ENCODE data around the gene PCGF6. TPM values are rescaled to one million over a fixed set of nuclear protein-coding genes. Genes with fewer than 3 reads are reported as not detected.
A peak's percentile ranks its signal among the peaks of the same experiment; 100 is the strongest.

PCGF6 gene
- total RNA-seq, 3 donors from 2014 or later (not counting 1 experiment from before 2014, with no cell fraction given): 5.1 to 8.1 (median 7.1) TPM

DNA sequence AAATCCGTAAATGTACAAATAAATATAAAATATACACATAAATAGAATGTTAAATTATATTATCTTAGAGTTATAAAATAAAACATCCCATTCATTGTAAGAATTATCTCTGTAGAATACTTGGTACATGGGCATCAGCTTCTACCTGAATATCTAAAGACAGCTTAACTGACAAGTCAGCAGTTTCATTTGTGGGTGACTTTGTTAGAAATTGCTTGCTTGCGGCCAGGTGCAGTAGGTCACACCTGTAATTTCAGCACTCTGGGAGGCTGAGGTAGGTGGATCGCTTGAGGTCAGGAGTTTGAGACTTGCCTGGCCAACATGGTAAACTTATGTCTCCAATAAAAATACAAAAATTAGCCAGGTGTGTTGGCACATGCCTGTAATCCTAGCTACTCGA lies 14.6 kb downstream of the PCGF6 start:
- TF ChIP-seq, protein P1, sequence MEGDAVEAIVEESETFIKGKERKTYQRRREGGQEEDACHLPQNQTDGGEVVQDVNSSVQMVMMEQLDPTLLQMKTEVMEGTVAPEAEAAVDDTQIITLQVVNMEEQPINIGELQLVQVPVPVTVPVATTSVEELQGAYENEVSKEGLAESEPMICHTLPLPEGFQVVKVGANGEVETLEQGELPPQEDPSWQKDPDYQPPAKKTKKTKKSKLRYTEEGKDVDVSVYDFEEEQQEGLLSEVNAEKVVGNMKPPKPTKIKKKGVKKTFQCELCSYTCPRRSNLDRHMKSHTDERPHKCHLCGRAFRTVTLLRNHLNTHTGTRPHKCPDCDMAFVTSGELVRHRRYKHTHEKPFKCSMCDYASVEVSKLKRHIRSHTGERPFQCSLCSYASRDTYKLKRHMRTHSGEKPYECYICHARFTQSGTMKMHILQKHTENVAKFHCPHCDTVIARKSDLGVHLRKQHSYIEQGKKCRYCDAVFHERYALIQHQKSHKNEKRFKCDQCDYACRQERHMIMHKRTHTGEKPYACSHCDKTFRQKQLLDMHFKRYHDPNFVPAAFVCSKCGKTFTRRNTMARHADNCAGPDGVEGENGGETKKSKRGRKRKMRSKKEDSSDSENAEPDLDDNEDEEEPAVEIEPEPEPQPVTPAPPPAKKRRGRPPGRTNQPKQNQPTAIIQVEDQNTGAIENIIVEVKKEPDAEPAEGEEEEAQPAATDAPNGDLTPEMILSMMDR (IDR thresholded peaks at IDR 0.05): no peak
- H3K36me3 ChIP-seq (ENCODE audit: control insufficient read depth, insufficient read depth, low read length): peaks cover 24% of the 10 kb centered on the region
- no peaks in the 10 kb centered on the region for H3K27me3 Mint-ChIP-seq (ENCODE audit: low read depth in 2 of 2)
- H3K27ac ChIP-seq (ENCODE audit: low read length): no peak overlapping the region
- no peak overlapping the region for H3K4me3 Mint-ChIP-seq
- H3K4me3 ChIP-seq (ENCODE audit: low read length): no peak overlapping the region
- intact Hi-C loops (cut with micrococcal nuclease): no loop called here
- no peaks in the 10 kb centered on the region for H3K27me3 ChIP-seq (ENCODE audit: control insufficient read depth, insufficient read depth, low read length)
- no peaks in the 10 kb centered on the region for H3K9me3 ChIP-seq (ENCODE audit: control insufficient read depth, insufficient read depth, low read length)
- ATAC-seq: no peak
- no peaks in the 10 kb centered on the region for H3K4me1 Mint-ChIP-seq
- H3K9me3 Mint-ChIP-seq: no peaks in the 10 kb centered on the region
- H3K4me1 ChIP-seq (ENCODE audit: control insufficient read depth, insufficient read depth, low read length): no peaks in the 10 kb centered on the region
- no peak for DNase-seq
- H3K27ac Mint-ChIP-seq: no peak overlapping the region
- H3K36me3 Mint-ChIP-seq: no peaks in the 10 kb centered on the region
- WGBS (ENCODE audit: insufficient coverage): 94% methylated on average over 2 of the region's 4 CpGs

DNA sequence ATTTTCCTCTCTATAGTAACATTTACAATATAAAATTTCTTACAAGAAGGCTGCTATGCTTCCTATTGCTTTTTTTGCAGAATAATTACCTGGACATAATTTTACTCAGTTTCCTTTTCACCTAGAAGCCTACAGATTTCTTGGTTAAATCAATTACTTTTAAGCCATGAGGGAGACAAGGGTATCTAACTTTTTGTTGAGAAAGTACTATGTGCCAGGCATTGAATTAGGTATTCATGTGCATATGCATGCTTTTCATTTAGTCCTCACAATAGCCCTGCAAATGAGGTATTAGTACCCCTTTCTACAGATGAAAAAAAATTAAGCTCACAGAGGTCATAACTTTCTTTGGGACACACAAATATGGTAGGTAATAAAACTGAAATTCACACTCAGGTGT lies 16.4 kb downstream of the PCGF6 start:
- no peaks in the 10 kb centered on the region for H3K9me3 Mint-ChIP-seq

DNA sequence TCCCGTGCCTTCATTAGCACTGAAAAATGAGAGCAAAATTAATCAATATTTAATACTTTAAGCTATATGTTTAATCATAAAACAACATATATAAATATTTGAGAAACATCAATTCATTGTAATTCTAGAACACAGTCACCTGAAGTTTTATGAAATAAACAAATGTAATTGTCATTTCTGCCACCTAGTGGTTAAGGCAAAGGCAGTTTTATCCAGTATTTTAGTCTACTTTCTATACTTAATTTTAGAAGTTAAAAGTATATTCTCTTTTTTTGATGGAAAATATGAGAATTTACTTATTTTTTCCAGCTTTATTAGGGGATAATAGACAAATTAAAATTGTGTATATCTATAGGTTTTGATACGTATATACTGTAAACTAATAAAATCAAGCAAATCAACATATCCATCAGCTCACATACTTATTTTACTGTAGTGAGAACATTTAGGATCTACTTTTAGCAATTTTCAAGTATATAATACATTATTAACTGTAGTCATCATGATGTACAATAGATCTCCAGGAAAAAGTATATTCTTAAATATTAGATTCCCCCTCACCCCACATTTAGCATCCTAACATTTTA lies 16.9 kb downstream of the PCGF6 start:
- no peaks in the 10 kb centered on the region for H3K27me3 ChIP-seq (ENCODE audit: control insufficient read depth, insufficient read depth, low read length)
- ATAC-seq (no peak), DNase-seq (peak in 1 of 2 donors; percentile 44)
- H3K9me3 Mint-ChIP-seq: no peaks in the 10 kb centered on the region
- no peak overlapping the region for H3K27ac ChIP-seq (ENCODE audit: low read length)
- H3K27me3 Mint-ChIP-seq (ENCODE audit: low read depth in 2 of 2): no peaks in the 10 kb centered on the region
- no peaks in the 10 kb centered on the region for H3K4me1 Mint-ChIP-seq
- H3K27ac Mint-ChIP-seq: no peak overlapping the region
- H3K36me3 ChIP-seq (ENCODE audit: control insufficient read depth, insufficient read depth, low read length): peaks cover 25% of the 10 kb centered on the region
- H3K4me3 ChIP-seq (ENCODE audit: low read length): no peak overlapping the region
- no peaks in the 10 kb centered on the region for H3K4me1 ChIP-seq (ENCODE audit: control insufficient read depth, insufficient read depth, low read length)
- intact Hi-C loops (cut with micrococcal nuclease): no loop called here
- TF ChIP-seq, protein P1 (IDR thresholded peaks at IDR 0.05): peak; percentile 62
- WGBS (ENCODE audit: insufficient coverage): no CpG with 5 or more reads among the region's 2 CpGs
- H3K36me3 Mint-ChIP-seq: no peaks in the 10 kb centered on the region
- H3K4me3 Mint-ChIP-seq: no peak overlapping the region
- H3K9me3 ChIP-seq (ENCODE audit: control insufficient read depth, insufficient read depth, low read length): no peaks in the 10 kb centered on the region

More for the DNA sequence above, 16.4 kb downstream of the PCGF6 start:
- Histone ChIP-seq H3K4me1 (ENCODE audit: control insufficient read depth, insufficient read depth, low read length) (no peaks in the 10 kb centered on the region), H3K27ac (ENCODE audit: low read length) (no peak overlapping the region), H3K4me3 (ENCODE audit: low read length) (no peak overlapping the region), H3K9me3 (ENCODE audit: control insufficient read depth, insufficient read depth, low read length) (no peaks in the 10 kb centered on the region), H3K27me3 (ENCODE audit: control insufficient read depth, insufficient read depth, low read length) (no peaks in the 10 kb centered on the region), H3K36me3 (ENCODE audit: control insufficient read depth, insufficient read depth, low read length) (peaks cover 27% of the 10 kb centered on the region)
- no peaks in the 10 kb centered on the region for H3K27me3 Mint-ChIP-seq (ENCODE audit: low read depth in 2 of 2)
- no peaks in the 10 kb centered on the region for H3K4me1 Mint-ChIP-seq
- TF ChIP-seq, protein P1 (IDR thresholded peaks at IDR 0.05): no peak
- H3K4me3 Mint-ChIP-seq: no peak overlapping the region
- H3K36me3 Mint-ChIP-seq: no peaks in the 10 kb centered on the region
- H3K27ac Mint-ChIP-seq: no peak overlapping the region
- DNase-seq (no peak), ATAC-seq (no peak)
- intact Hi-C loops (cut with micrococcal nuclease): no loop called here

DNA sequence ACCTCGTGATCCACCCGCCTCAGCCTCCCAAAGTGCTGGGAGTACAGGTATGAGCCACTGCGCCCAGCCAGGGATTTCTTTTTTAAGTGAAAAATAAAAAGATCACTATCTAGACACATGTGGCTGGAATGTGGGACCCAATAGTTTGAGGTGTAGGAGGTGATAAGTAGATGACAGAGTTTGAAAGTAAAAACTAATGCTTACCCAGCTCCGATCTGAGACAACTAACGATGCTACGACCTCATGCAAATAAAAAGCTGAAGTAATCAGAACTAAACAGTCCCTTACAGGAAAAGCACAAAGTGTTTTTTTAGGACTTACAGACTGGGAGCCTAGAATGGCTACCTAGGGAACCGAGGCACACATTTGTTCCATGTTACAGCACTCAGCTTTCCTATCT lies 23.0 kb downstream of the PCGF6 start:
- Mint-ChIP-seq H3K27ac (no peak overlapping the region), H3K4me3 (no peak overlapping the region), H3K4me1 (no peaks in the 10 kb centered on the region), H3K27me3 (ENCODE audit: low read depth in 2 of 2) (no peaks in the 10 kb centered on the region), H3K9me3 (no peaks in the 10 kb centered on the region), H3K36me3 (no peaks in the 10 kb centered on the region)
- H3K4me1 ChIP-seq (ENCODE audit: control insufficient read depth, insufficient read depth, low read length): no peaks in the 10 kb centered on the region
- H3K4me3 ChIP-seq (ENCODE audit: low read length): no peak overlapping the region
- H3K9me3 ChIP-seq (ENCODE audit: control insufficient read depth, insufficient read depth, low read length): no peaks in the 10 kb centered on the region
- TF ChIP-seq, protein P1 (IDR thresholded peaks at IDR 0.05): no peak
- H3K27ac ChIP-seq (ENCODE audit: low read length): no peak overlapping the region
- 79% methylated on average over 5 of the region's 7 CpGs for whole genome bisulfite sequencing (ENCODE audit: insufficient coverage)
- peaks cover 34% of the 10 kb centered on the region for H3K36me3 ChIP-seq (ENCODE audit: control insufficient read depth, insufficient read depth, low read length)
- intact Hi-C loops (cut with micrococcal nuclease): no loop called here
- H3K27me3 ChIP-seq (ENCODE audit: control insufficient read depth, insufficient read depth, low read length): no peaks in the 10 kb centered on the region
- ATAC-seq: no peak
- no peak for DNase-seq

Measured in natural killer cell (primary cell).